ENCODE results near the gene GNLY.

Gene GNLY

GRCh38 chr2:85650456-85650855, 43.7 kb upstream of the GNLY start:
- Histone ChIP-seq H3K9me2 (ENCODE audit: low read depth, low read length) (no peaks in the 10 kb centered on the region), H3K4me3 (ENCODE audit: low read depth, low read length, poor library complexity, severe bottlenecking) (no peak overlapping the region), H3K27ac (ENCODE audit: low read depth, low read length, poor library complexity, severe bottlenecking) (no peak overlapping the region), H3K9me3 (ENCODE audit: low read length) (no peaks in the 10 kb centered on the region), H3K9ac (ENCODE audit: low read length) (no peak overlapping the region), H3K4me2 (ENCODE audit: low read length) (no peak overlapping the region), H4K20me1 (ENCODE audit: insufficient read depth, low read length) (no peaks in the 10 kb centered on the region), H2AFZ (ENCODE audit: low read length) (no peak overlapping the region), H3K27me3 (ENCODE audit: insufficient read depth, low read length) (no peaks in the 10 kb centered on the region), H3K36me3 (ENCODE audit: insufficient read depth, low read length) (peaks cover 84% of the 10 kb centered on the region), H3K4me1 (ENCODE audit: insufficient read depth, low read length, severe bottlenecking) (no peaks in the 10 kb centered on the region), H3K79me2 (ENCODE audit: insufficient read depth, low read length) (no peaks in the 10 kb centered on the region), H3F3A (ENCODE audit: insufficient read depth, low read length) (no peaks in the 10 kb centered on the region)
- TF ChIP-seq EZH2 (IDR thresholded peaks at IDR 0.05; ENCODE audit: borderline replicate concordance, low read length) (no peak), CTCF (IDR thresholded peaks at IDR 0.05; ENCODE audit: low read length) (no peak)

- Histone ChIP-seq H3K4me1 (ENCODE audit: insufficient read depth, low read length, severe bottlenecking) (no peaks in the 10 kb centered on the region), H3K9me3 (ENCODE audit: low read length) (no peaks in the 10 kb centered on the region), H3F3A (ENCODE audit: insufficient read depth, low read length) (no peaks in the 10 kb centered on the region), H3K4me3 (ENCODE audit: low read depth, low read length, poor library complexity, severe bottlenecking) (no peak overlapping the region), H3K36me3 (ENCODE audit: insufficient read depth, low read length) (peaks cover 83% of the 10 kb centered on the region), H3K79me2 (ENCODE audit: insufficient read depth, low read length) (no peaks in the 10 kb centered on the region), H3K9ac (ENCODE audit: low read length) (no peak overlapping the region), H3K27me3 (ENCODE audit: insufficient read depth, low read length) (no peaks in the 10 kb centered on the region), H4K20me1 (ENCODE audit: insufficient read depth, low read length) (no peaks in the 10 kb centered on the region), H3K9me2 (ENCODE audit: low read depth, low read length) (no peaks in the 10 kb centered on the region), H3K4me2 (ENCODE audit: low read length) (no peak overlapping the region), H3K27ac (ENCODE audit: low read depth, low read length, poor library complexity, severe bottlenecking) (no peak overlapping the region), H2AFZ (ENCODE audit: low read length) (no peak overlapping the region)
- no peak for TF ChIP-seq CTCF (IDR thresholded peaks at IDR 0.05; ENCODE audit: low read length)
- TF ChIP-seq EZH2 (IDR thresholded peaks at IDR 0.05; ENCODE audit: borderline replicate concordance, low read length): no peak
These were observed 43.1 kb upstream of the GNLY start for GRCh38 chr2:85651097-85651496.

- H3K79me2 ChIP-seq (ENCODE audit: insufficient read depth, low read length): no peaks in the 10 kb centered on the region
- H3K9me2 ChIP-seq (ENCODE audit: low read depth, low read length): no peaks in the 10 kb centered on the region
- H3K9me3 ChIP-seq (ENCODE audit: low read length): no peaks in the 10 kb centered on the region
- H3F3A ChIP-seq (ENCODE audit: insufficient read depth, low read length): no peaks in the 10 kb centered on the region
- H3K36me3 ChIP-seq (ENCODE audit: insufficient read depth, low read length): peaks cover 75% of the 10 kb centered on the region
- no peak overlapping the region for H3K27ac ChIP-seq (ENCODE audit: low read depth, low read length, poor library complexity, severe bottlenecking)
- H2AFZ ChIP-seq (ENCODE audit: low read length): no peak overlapping the region
- no peak overlapping the region for H3K4me3 ChIP-seq (ENCODE audit: low read depth, low read length, poor library complexity, severe bottlenecking)
- H4K20me1 ChIP-seq (ENCODE audit: insufficient read depth, low read length): no peaks in the 10 kb centered on the region
- no peak overlapping the region for H3K9ac ChIP-seq (ENCODE audit: low read length)
- H3K27me3 ChIP-seq (ENCODE audit: insufficient read depth, low read length): no peaks in the 10 kb centered on the region
- H3K4me2 ChIP-seq (ENCODE audit: low read length): no peak overlapping the region
- no peaks in the 10 kb centered on the region for H3K4me1 ChIP-seq (ENCODE audit: insufficient read depth, low read length, severe bottlenecking)
- no peak for TF ChIP-seq EZH2 (IDR thresholded peaks at IDR 0.05; ENCODE audit: borderline replicate concordance, low read length)
- no peak for TF ChIP-seq CTCF (IDR thresholded peaks at IDR 0.05; ENCODE audit: low read length)
These were observed 42.1 kb upstream of the GNLY start for GRCh38 chr2:85652056-85652455.

Data from OCI-LY1 (cell line).